ENCODE data around the gene VTI1A.

VTI1A gene

GRCh38 chr10:112619556-112619955, 172.5 kb downstream of the VTI1A start:
- DNase-seq (ENCODE audit: low read depth) = no peak
- H3K4me3 ChIP-seq (ENCODE audit: low read depth, low read length) = no peak overlapping the region
- TF ChIP-seq CTCF (IDR thresholded peaks at IDR 0.05; ENCODE audit: control insufficient read depth, extremely low read depth, insufficient read depth) = no peak

GRCh38 chr10:112622786-112623185, 175.8 kb downstream of the VTI1A start:
- no peak overlapping the region for H3K4me3 ChIP-seq (ENCODE audit: low read depth, low read length)
- no peak for DNase-seq (ENCODE audit: low read depth)
- TF ChIP-seq CTCF (IDR thresholded peaks at IDR 0.05; ENCODE audit: control insufficient read depth, extremely low read depth, insufficient read depth) = no peak

- no peak for TF ChIP-seq CTCF (IDR thresholded peaks at IDR 0.05; ENCODE audit: control insufficient read depth, extremely low read depth, insufficient read depth)
- no peak for DNase-seq (ENCODE audit: low read depth)
- no peak overlapping the region for H3K4me3 ChIP-seq (ENCODE audit: low read depth, low read length)
Observed at GRCh38 chr10:112624546-112625048, 177.6 kb downstream of the VTI1A start.

GRCh38 chr10:112628951-112629609, 182.1 kb downstream of the VTI1A start:
- no peak for TF ChIP-seq CTCF (IDR thresholded peaks at IDR 0.05; ENCODE audit: control insufficient read depth, extremely low read depth, insufficient read depth)
- no peak for DNase-seq (ENCODE audit: low read depth)
- no peak overlapping the region for H3K4me3 ChIP-seq (ENCODE audit: low read depth, low read length)

GRCh38 chr10:112631501-112632400, 184.7 kb downstream of the VTI1A start:
- DNase-seq (ENCODE audit: low read depth) = no peak
- H3K4me3 ChIP-seq (ENCODE audit: low read depth, low read length) = no peak overlapping the region
- TF ChIP-seq CTCF (IDR thresholded peaks at IDR 0.05; ENCODE audit: control insufficient read depth, extremely low read depth, insufficient read depth) = no peak

- TF ChIP-seq CTCF (IDR thresholded peaks at IDR 0.05; ENCODE audit: control insufficient read depth, extremely low read depth, insufficient read depth) = no peak
- no peak for DNase-seq (ENCODE audit: low read depth)
- no peak overlapping the region for H3K4me3 ChIP-seq (ENCODE audit: low read depth, low read length)
Observed at GRCh38 chr10:112634096-112634830, 187.2 kb downstream of the VTI1A start.
